Suprapubic skin (tissue), 4 donors: ENCODE measurements around the gene SAMD10. TPM values are rescaled to one million over a fixed set of nuclear protein-coding genes. Genes with fewer than 3 reads are reported as not detected.

Experiments used
- DNase-seq, 2 donors: peaks; one replicate each; pipeline ENCODE4 v3.0.0-alpha.2; 2019; ENCODE audit warnings: low spot score in 2 of 2
- H3K27ac ChIP-seq: fragments of 200-600 bp; sonication (generic); one replicate; pipeline ENCODE4 v1.5.1; 2019
- H3K27me3 ChIP-seq: fragments of 200-600 bp; sonication (generic); one replicate; pipeline ENCODE4 v1.5.1; 2019
- H3K36me3 ChIP-seq: fragments of 200-600 bp; sonication (generic); one replicate; pipeline ENCODE4 v1.5.1; 2019
- H3K4me1 ChIP-seq: fragments of 200-600 bp; sonication (generic); one replicate; pipeline ENCODE4 v1.5.1; 2019
- H3K4me3 ChIP-seq: fragments of 200-600 bp; sonication (generic); one replicate; pipeline ENCODE4 v1.5.1; 2019; ENCODE audit warnings: mild to moderate bottlenecking
- H3K9me3 ChIP-seq: fragments of 200-600 bp; sonication (generic); one replicate; pipeline ENCODE4 v1.5.1; 2019
- EP300 ChIP-seq: sonication (generic); formaldehyde crosslinking; IDR thresholded peaks from one replicate; pipeline ENCODE4 v1.6.1; 2017; ENCODE audit warnings: antibody characterized with exemption
- POLR2A ChIP-seq, 2 donors: fragments of 450-650 bp; IDR thresholded peaks; one replicate each; pipeline ENCODE4 v1.6.1; 2017; ENCODE audit warnings: antibody characterized with exemption in 2 of 2, mild to moderate bottlenecking in 2 of 2, moderate library complexity in 2 of 2
- POLR2AphosphoS5 ChIP-seq, 3 donors: sonication (generic); formaldehyde crosslinking; IDR thresholded peaks; one replicate each; pipeline ENCODE4 v1.6.1; 2017; ENCODE audit warnings: antibody characterized with exemption in 3 of 3
- WGBS: methylation state at CpG from one replicate; pipeline ENCODE4 v1.1.5; 2018; 5-methylcytosine and 5-hydroxymethylcytosine counted together
- total RNA-seq, 4 donors: library from RNA; depleted of rRNA; stranded (reverse); fragments of >200 nt; gene quantifications; one replicate each; pipeline ENCODE4 v1.1.0, GENCODE V29; 2016
- TF ChIP-seq, protein P1 (sequence below), 2 donors: fragments of 200-600 bp in 1 of 2; fragments of 450-650 bp in 1 of 2; sonication (generic) in 1 of 2; IDR thresholded peaks; one replicate each; pipeline ENCODE4 v1.5.1; 2016 to 2019; ENCODE audit warnings: antibody characterized with exemption in 2 of 2, mild to moderate bottlenecking in 1 of 2, moderate library complexity in 1 of 2

Gene SAMD10
- total RNA-seq, 4 donors from 2014 or later: 7.2 to 15.8 (median 9.6) TPM

DNA sequence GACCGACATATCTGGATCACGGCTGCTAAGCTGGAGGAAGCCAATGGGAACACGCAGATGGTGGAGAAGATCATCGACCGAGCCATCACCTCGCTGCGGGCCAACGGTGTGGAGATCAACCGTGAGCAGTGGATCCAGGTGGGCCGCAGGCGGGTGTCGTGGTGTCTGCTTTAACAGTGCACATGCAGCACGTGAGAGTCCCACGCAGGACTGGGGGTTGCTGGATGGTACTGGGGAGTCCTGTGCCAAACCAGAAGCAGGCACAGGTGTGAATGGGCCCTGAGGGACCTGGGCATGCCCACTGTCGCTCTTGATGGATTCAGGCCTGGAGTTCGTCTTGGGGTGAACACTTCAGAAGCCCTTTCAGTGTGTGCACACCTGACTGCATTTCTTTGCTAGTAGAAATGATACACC lies 31.9 kb upstream of the SAMD10 start:
- peaks cover 9% of the 10 kb centered on the region for H3K4me1 ChIP-seq
- TF ChIP-seq EP300 (no peak), POLR2AphosphoS5 (IDR thresholded peaks at IDR 0.05) (no peak), POLR2A (IDR thresholded peaks at IDR 0.05) (no peak)
- TF ChIP-seq, protein P1, sequence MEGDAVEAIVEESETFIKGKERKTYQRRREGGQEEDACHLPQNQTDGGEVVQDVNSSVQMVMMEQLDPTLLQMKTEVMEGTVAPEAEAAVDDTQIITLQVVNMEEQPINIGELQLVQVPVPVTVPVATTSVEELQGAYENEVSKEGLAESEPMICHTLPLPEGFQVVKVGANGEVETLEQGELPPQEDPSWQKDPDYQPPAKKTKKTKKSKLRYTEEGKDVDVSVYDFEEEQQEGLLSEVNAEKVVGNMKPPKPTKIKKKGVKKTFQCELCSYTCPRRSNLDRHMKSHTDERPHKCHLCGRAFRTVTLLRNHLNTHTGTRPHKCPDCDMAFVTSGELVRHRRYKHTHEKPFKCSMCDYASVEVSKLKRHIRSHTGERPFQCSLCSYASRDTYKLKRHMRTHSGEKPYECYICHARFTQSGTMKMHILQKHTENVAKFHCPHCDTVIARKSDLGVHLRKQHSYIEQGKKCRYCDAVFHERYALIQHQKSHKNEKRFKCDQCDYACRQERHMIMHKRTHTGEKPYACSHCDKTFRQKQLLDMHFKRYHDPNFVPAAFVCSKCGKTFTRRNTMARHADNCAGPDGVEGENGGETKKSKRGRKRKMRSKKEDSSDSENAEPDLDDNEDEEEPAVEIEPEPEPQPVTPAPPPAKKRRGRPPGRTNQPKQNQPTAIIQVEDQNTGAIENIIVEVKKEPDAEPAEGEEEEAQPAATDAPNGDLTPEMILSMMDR (IDR thresholded peaks at IDR 0.05): no peak
- H3K36me3 ChIP-seq: peaks cover 77% of the 10 kb centered on the region
- H3K9me3 ChIP-seq: no peaks in the 10 kb centered on the region
- DNase-seq: no peak
- H3K27me3 ChIP-seq: no peaks in the 10 kb centered on the region
- H3K27ac ChIP-seq: no peak overlapping the region
- 96% methylated on average over 16 of the region's 16 CpGs for WGBS
- H3K4me3 ChIP-seq: no peak overlapping the region

DNA sequence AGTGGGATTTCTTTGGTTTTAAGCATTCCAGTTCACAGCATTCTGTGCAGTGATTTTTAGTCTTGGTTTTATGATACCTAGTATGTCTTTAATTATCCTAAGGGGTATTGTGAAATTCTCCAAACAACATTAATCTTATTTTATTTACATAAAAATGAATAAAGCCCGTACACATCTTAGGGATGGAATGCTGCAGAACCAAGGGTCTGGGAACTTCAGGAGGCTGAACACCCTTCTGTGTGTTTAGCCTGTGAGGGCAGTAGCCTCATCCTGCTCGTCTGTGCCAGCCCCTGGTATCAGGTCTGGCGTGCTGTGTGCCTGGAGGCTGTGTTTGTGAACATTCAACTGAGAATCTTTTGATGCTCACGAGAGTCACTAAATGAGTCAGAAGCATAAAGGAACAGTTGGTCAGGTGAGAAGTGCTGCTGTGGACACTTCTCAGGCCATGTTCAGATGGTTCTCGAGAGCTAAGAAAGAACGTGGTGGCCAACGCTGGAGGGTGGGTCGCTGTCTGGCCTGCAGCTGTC lies 31.3 kb upstream of the SAMD10 start:
- DNase-seq: no peak
- H3K4me1 ChIP-seq: peaks cover 9% of the 10 kb centered on the region
- TF ChIP-seq EP300 (no peak), POLR2A (IDR thresholded peaks at IDR 0.05) (no peak), POLR2AphosphoS5 (IDR thresholded peaks at IDR 0.05) (no peak)
- TF ChIP-seq, protein P1 (IDR thresholded peaks at IDR 0.05): no peak
- no peaks in the 10 kb centered on the region for H3K27me3 ChIP-seq
- H3K4me3 ChIP-seq: no peak overlapping the region
- H3K36me3 ChIP-seq: peaks cover 75% of the 10 kb centered on the region
- H3K9me3 ChIP-seq: no peaks in the 10 kb centered on the region
- 87% methylated on average over 8 of the region's 8 CpGs for WGBS
- H3K27ac ChIP-seq: no peak overlapping the region

- Histone ChIP-seq H3K4me1 (peaks cover 9% of the 10 kb centered on the region), H3K4me3 (no peak overlapping the region), H3K27me3 (no peaks in the 10 kb centered on the region), H3K9me3 (no peaks in the 10 kb centered on the region), H3K36me3 (peaks cover 75% of the 10 kb centered on the region), H3K27ac (no peak overlapping the region)
- DNase-seq: no peak
- 91% methylated on average over 13 of the region's 13 CpGs for WGBS
- TF ChIP-seq POLR2A (IDR thresholded peaks at IDR 0.05): no peak
- TF ChIP-seq, protein P1 (IDR thresholded peaks at IDR 0.05): no peak
- TF ChIP-seq POLR2AphosphoS5 (IDR thresholded peaks at IDR 0.05): no peak
- TF ChIP-seq EP300: no peak
Observed at GRCh38 chr20:64009811-64010387, 30.5 kb upstream of the SAMD10 start.

- Histone ChIP-seq H3K9me3 (no peaks in the 10 kb centered on the region), H3K4me1 (peaks cover 19% of the 10 kb centered on the region), H3K4me3 (no peak overlapping the region), H3K36me3 (peaks cover 82% of the 10 kb centered on the region), H3K27ac (no peak overlapping the region), H3K27me3 (no peaks in the 10 kb centered on the region)
- no peak for DNase-seq
- WGBS: 90% methylated on average over 2 of the region's 3 CpGs
- TF ChIP-seq, protein P1 (IDR thresholded peaks at IDR 0.05): no peak
- TF ChIP-seq POLR2A (IDR thresholded peaks at IDR 0.05): no peak
- TF ChIP-seq EP300: no peak
- TF ChIP-seq POLR2AphosphoS5 (IDR thresholded peaks at IDR 0.05): no peak
Observed at GRCh38 chr20:64006902-64007301, 27.5 kb upstream of the SAMD10 start.

DNA sequence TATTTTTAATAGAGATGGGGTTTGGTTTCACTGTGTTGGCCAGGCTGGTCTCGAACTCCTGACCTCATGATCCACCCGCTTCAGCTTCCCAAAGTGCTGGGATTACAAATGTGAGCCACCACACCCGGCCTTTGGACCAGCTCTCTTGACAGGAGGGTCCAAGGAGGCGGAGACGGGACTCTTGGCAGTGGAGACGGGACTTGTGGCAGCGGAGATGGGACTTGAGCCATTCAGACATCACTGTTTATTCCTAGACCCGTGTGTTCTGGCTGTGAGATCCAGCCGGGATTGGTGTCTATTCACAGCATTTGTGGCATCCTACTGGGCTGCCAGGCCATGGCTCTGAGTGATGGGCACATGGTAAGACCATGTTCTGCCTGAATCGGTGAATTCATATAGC lies 27.0 kb upstream of the SAMD10 start:
- peaks cover 84% of the 10 kb centered on the region for H3K36me3 ChIP-seq
- H3K27me3 ChIP-seq: no peaks in the 10 kb centered on the region
- H3K4me3 ChIP-seq: no peak overlapping the region
- H3K27ac ChIP-seq: no peak overlapping the region
- peaks cover 19% of the 10 kb centered on the region for H3K4me1 ChIP-seq
- 74% methylated on average over 10 of the region's 10 CpGs for WGBS
- H3K9me3 ChIP-seq: no peaks in the 10 kb centered on the region
- TF ChIP-seq EP300: no peak
- TF ChIP-seq POLR2AphosphoS5 (IDR thresholded peaks at IDR 0.05): no peak
- TF ChIP-seq, protein P1 (IDR thresholded peaks at IDR 0.05): no peak
- TF ChIP-seq POLR2A (IDR thresholded peaks at IDR 0.05): no peak
- no peak for DNase-seq
